Calu3 (cell line): ENCODE results near the gene CD160. TPM values are rescaled to one million over a fixed set of nuclear protein-coding genes. Genes with fewer than 3 reads are reported as not detected.

Source experiments
- BruUV-seq: library from RNA; stranded (reverse); fragments of 400-500 nt; replicated peaks from 2 replicates; lab custom pipeline; 2021; lab: Mats Ljungman, UMichigan
- CTCF ChIA-PET: fragments of 300-600 bp; sonication (Branson Sonifier 250); formaldehyde crosslinking; loops from one replicate; lab custom pipeline; 2022; ENCODE audit warnings: antibody characterized with exemption; lab: Charles Lee
- DNase-seq: peaks from one replicate; pipeline ENCODE4 v3.0.0; 2022
- H3K27ac Mint-ChIP-seq: one replicate; pipeline ENCODE4 v1.8.0; 2022; ENCODE audit warnings: mixed read lengths; ENCODE audit not compliant: unreplicated experiment
- H3K27me3 Mint-ChIP-seq: one replicate; pipeline ENCODE4 v1.8.0; 2022; ENCODE audit warnings: mixed read lengths; ENCODE audit not compliant: unreplicated experiment
- H3K36me3 Mint-ChIP-seq: one replicate; pipeline ENCODE4 v1.8.0; 2022; ENCODE audit warnings: mild to moderate bottlenecking, moderate library complexity, mixed read lengths; ENCODE audit not compliant: insufficient read depth, unreplicated experiment
- H3K4me1 Mint-ChIP-seq: one replicate; pipeline ENCODE4 v1.8.0; 2022; ENCODE audit warnings: mild to moderate bottlenecking, low read depth, mixed read lengths; ENCODE audit not compliant: unreplicated experiment
- H3K4me3 Mint-ChIP-seq: one replicate; pipeline ENCODE4 v1.8.0; 2022; ENCODE audit warnings: mild to moderate bottlenecking, low read depth, moderate library complexity, mixed read lengths; ENCODE audit not compliant: unreplicated experiment
- H3K9me3 Mint-ChIP-seq: one replicate; pipeline ENCODE4 v1.8.0; 2022; ENCODE audit warnings: low read depth, mixed read lengths; ENCODE audit not compliant: unreplicated experiment
- intact Hi-C: fragments of 100-400 bp; cut with micrococcal nuclease; formaldehyde crosslinking; loops from one replicate; pipeline ENCODE4 v1.10.0; 2022; ENCODE audit not compliant: unreplicated experiment
- total RNA-seq: library from RNA; stranded (reverse); gene quantifications from 2 replicates; pipeline ENCODE4 v1.2.3, GENCODE V29; 2022
- TF ChIP-seq, protein P1 (sequence below): fragments of 200-600 bp; IDR thresholded peaks from one replicate; pipeline ENCODE4 v1.8.0; 2022; ENCODE audit warnings: antibody characterized with exemption; ENCODE audit not compliant: unreplicated experiment

Gene CD160
- total RNA-seq, 1 experiment from 2014 or later, result not detected

DNA sequence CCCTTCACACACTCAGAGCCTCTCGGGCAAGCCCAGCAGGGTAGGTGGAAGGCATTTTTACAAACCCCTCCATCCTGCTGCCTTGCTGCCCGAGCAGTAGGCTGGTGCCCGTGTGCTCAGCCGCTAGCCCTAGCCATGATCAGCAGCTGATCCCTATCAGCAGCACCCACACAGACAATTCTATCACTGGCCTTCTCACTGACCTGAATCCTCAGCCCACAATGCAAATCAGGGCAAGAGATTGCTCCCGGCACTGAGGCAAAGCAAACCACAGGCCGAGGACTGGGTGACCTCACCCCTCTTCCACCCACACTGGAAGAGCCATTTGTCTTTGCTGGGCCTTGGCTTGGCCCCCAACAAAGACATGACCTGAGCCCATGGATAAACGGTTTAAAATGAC lies 11.2 kb upstream of the CD160 start:
- Mint-ChIP-seq H3K36me3 (no peaks in the 10 kb centered on the region), H3K27me3 (no peaks in the 10 kb centered on the region), H3K4me3 (peak overlapping the region; percentile 4), H3K9me3 (peaks cover 3% of the 10 kb centered on the region), H3K27ac (no peak overlapping the region), H3K4me1 (peaks cover 45% of the 10 kb centered on the region)
- DNase-seq, result no peak
- CTCF ChIA-PET, result interaction anchor here (1.1 kb wide), 1 partner anchor 16 kb away, joined by 4 read pairs; no protein-coding TSS in a partner anchor
- TF ChIP-seq, protein P1, sequence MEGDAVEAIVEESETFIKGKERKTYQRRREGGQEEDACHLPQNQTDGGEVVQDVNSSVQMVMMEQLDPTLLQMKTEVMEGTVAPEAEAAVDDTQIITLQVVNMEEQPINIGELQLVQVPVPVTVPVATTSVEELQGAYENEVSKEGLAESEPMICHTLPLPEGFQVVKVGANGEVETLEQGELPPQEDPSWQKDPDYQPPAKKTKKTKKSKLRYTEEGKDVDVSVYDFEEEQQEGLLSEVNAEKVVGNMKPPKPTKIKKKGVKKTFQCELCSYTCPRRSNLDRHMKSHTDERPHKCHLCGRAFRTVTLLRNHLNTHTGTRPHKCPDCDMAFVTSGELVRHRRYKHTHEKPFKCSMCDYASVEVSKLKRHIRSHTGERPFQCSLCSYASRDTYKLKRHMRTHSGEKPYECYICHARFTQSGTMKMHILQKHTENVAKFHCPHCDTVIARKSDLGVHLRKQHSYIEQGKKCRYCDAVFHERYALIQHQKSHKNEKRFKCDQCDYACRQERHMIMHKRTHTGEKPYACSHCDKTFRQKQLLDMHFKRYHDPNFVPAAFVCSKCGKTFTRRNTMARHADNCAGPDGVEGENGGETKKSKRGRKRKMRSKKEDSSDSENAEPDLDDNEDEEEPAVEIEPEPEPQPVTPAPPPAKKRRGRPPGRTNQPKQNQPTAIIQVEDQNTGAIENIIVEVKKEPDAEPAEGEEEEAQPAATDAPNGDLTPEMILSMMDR, result no peak
- no TSS peak for BruUV-seq
- intact Hi-C loops, result no loop called here

GRCh38 chr1:145710291-145711027 lies 8.8 kb upstream of the CD160 start:
- DNase-seq, result no peak
- TF ChIP-seq, protein P1, result no peak
- Mint-ChIP-seq H3K27ac (no peak overlapping the region), H3K4me1 (peaks cover 44% of the 10 kb centered on the region), H3K36me3 (no peaks in the 10 kb centered on the region), H3K4me3 (no peak overlapping the region), H3K9me3 (peaks cover 3% of the 10 kb centered on the region), H3K27me3 (no peaks in the 10 kb centered on the region)
- CTCF ChIA-PET, result interaction anchor here (1.3 kb wide), 1 partner anchor 10 kb away, joined by 5 read pairs; no protein-coding TSS in a partner anchor
- intact Hi-C loops, result no loop called here
- no TSS peak for BruUV-seq

DNA sequence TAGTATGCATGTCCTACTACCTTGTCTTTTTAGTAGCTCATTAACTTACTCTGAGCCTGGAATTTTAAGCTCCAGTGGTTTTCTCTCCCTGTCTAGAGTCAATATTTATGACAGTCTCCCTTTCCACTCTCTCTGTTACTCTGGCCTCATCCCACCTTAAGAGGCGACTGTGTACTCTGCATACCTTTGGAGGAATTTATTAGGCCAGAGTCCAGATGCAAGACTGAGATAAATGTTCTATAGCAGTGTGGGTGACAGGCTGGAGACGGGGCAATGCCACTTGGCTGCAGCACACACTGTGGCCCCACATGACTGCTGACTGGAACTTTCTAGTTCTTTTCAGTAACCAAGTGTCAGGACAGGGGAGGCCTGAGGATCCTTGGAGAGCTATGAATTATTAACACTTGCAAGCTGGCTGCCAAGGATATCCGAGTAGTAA lies 8.1 kb upstream of the CD160 start:
- no TSS peak for BruUV-seq
- no peak overlapping the region for H3K27ac Mint-ChIP-seq
- H3K27me3 Mint-ChIP-seq, result no peaks in the 10 kb centered on the region
- intact Hi-C loops, result no loop called here
- no peak for DNase-seq
- H3K36me3 Mint-ChIP-seq, result no peaks in the 10 kb centered on the region
- peaks cover 3% of the 10 kb centered on the region for H3K9me3 Mint-ChIP-seq
- no peak overlapping the region for H3K4me3 Mint-ChIP-seq
- peaks cover 37% of the 10 kb centered on the region for H3K4me1 Mint-ChIP-seq
- TF ChIP-seq, protein P1, result no peak
- CTCF ChIA-PET, result interaction anchor here (0.5 to 1.3 kb wide), 3 partner anchors 9 to 24 kb away, joined by 3 to 5 read pairs (median 5); no protein-coding TSS in a partner anchor

DNA sequence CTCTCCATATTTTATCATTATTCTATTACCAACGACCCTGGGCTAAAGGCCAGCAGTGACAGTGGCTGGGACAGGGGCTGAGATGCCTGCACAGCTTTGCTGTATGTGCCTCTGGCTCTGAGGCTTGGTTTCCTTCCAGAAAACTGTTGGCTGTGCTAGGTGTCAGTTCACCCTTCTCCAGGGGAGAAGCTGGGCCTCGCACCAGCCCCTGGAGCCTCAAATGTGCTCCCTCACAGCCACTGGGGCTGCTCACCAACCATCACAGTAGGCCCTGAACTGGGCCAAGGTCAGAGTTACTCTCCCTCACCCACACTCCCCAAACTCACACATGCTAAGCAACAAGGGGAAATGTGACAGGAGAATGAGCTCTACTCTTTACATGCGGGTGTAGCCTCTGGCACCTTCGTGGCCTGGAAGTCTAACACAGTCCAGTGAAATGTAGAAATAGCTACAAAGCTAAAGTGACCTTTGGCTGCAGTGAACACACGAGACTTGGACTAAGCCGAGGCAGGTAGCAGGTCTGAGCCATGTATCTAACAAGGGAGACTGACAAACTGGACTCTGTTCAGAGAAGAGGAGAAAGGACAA lies 4.7 kb upstream of the CD160 start:
- H3K4me1 Mint-ChIP-seq, result peaks cover 13% of the 10 kb centered on the region
- TF ChIP-seq, protein P1, result no peak
- H3K4me3 Mint-ChIP-seq, result no peak overlapping the region
- H3K36me3 Mint-ChIP-seq, result no peaks in the 10 kb centered on the region
- H3K9me3 Mint-ChIP-seq, result peaks cover 3% of the 10 kb centered on the region
- BruUV-seq, result no TSS peak
- no peak for DNase-seq
- intact Hi-C loops, result no loop called here
- no peaks in the 10 kb centered on the region for H3K27me3 Mint-ChIP-seq
- CTCF ChIA-PET, result interaction anchor here (0.7 kb wide), 1 partner anchor 45 kb away, joined by 3 read pairs; no protein-coding TSS in a partner anchor
- H3K27ac Mint-ChIP-seq, result no peak overlapping the region
